DND-41 (cell line): ENCODE measurements around the gene MEGF11.

Experiments used
- CTCF ChIP-seq: IDR thresholded peaks from 2 replicates; pipeline ENCODE4 v1.5.1; 2012; ENCODE audit warnings: borderline replicate concordance, low read length, moderate library complexity, mild to moderate bottlenecking; ENCODE audit not compliant: poor library complexity, severe bottlenecking; ENCODE audit errors: extremely low read depth
- EZH2 ChIP-seq: IDR thresholded peaks from 3 replicates; pipeline ENCODE4 v1.6.1; 2012; ENCODE audit warnings: borderline replicate concordance, low read depth, mild to moderate bottlenecking, moderate library complexity, low read length, inconsistent platforms; ENCODE audit not compliant: severe bottlenecking

- TF ChIP-seq EZH2 = no peak
- peak; percentile 65 for TF ChIP-seq CTCF
Observed at GRCh38 chr15:65862682-65863081, 390.9 kb downstream of the MEGF11 start.
